ENCODE data around the gene LPCAT3. TPM values are rescaled to one million over a fixed set of nuclear protein-coding genes. Genes with fewer than 3 reads are reported as not detected.

LPCAT3 gene
- total RNA-seq, 1 experiment from 2014 or later = 102 TPM

DNA sequence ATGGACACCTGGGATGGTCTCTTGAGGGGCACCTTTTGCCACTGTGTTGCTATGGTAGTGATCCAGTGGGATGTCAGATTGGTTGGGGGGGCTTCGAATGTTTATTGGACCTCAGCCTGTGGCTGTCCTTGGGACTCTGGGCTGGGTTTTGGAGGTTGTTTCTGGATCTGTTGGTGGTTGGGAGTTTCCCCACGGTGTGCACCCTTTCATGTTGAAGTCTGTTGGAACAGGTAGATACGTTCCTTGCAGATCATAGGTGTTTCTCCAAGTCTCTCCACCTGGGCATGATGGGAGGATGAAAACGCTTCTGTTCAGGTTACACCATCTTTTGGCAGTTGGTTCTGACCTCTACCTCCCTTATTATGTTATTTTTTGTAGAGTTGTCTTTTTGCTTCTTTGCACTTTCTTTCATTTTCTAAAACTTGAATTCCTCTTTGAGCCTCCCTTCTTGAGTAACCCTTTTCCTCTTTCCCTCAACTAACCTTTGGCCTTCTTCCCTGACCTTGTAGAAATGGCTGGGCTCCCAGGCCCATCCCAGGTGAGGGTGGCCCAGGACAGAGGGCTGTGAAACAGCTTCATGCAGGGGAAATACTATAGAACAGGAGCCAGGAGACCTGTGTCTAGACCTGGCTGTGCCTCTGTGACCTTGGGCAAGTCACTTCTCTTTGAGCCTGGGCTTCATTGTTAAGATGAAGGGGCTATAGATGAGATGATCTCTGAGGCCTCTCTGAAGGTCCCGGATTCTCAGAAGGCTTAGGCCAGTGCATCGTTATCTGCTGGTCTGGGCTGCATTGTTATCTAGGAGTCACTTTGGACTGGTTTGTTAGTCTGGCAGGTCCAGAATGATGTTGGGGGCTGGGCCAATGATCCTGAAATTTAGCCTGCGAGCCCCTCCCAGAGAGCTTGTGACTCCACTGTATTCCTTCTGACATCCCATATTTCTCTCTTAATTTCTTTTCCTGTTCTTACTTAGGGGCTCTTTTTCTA lies 88.5 kb downstream of the LPCAT3 start:
- DNase-seq = no peak
- Histone ChIP-seq H3K79me2 (ENCODE audit: low read depth) (peaks cover 70% of the 10 kb centered on the region), H3K4me3 (peak overlapping the region; percentile 82), H3K9me2 (ENCODE audit: insufficient read depth) (no peaks in the 10 kb centered on the region), H4K20me1 (ENCODE audit: insufficient read depth) (peaks cover 28% of the 10 kb centered on the region; the same call in 1 of the 2 replicates), H3K27ac (no peak overlapping the region), H3K36me3 (ENCODE audit: low read depth) (peaks cover 18% of the 10 kb centered on the region), H3K4me1 (replicated peaks; ENCODE audit: insufficient read depth) (peaks cover 45% of the 10 kb centered on the region), H3K9me3 (ENCODE audit: insufficient read depth, low read depth) (no peaks in the 10 kb centered on the region), H3F3A (ENCODE audit: insufficient read depth, low read depth) (peaks cover 61% of the 10 kb centered on the region), H3K27me3 (ENCODE audit: insufficient read depth, low read depth) (no peaks in the 10 kb centered on the region), H3K4me2 (peak overlapping the region; percentile 95), H2AFZ (no peak overlapping the region)
- TF ChIP-seq, protein P1, sequence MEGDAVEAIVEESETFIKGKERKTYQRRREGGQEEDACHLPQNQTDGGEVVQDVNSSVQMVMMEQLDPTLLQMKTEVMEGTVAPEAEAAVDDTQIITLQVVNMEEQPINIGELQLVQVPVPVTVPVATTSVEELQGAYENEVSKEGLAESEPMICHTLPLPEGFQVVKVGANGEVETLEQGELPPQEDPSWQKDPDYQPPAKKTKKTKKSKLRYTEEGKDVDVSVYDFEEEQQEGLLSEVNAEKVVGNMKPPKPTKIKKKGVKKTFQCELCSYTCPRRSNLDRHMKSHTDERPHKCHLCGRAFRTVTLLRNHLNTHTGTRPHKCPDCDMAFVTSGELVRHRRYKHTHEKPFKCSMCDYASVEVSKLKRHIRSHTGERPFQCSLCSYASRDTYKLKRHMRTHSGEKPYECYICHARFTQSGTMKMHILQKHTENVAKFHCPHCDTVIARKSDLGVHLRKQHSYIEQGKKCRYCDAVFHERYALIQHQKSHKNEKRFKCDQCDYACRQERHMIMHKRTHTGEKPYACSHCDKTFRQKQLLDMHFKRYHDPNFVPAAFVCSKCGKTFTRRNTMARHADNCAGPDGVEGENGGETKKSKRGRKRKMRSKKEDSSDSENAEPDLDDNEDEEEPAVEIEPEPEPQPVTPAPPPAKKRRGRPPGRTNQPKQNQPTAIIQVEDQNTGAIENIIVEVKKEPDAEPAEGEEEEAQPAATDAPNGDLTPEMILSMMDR (conservative IDR thresholded peaks at IDR 0.05) = no peak
- TF ChIP-seq EZH2 (IDR thresholded peaks at IDR 0.05; ENCODE audit: low read depth) = no peak
- ChIA-PET CTCF (interaction anchor here (0.5 kb wide), 1 partner anchor 180 kb away, joined by 3 read pairs; the partner anchor contains the start of gene C1RL), POLR2A (ENCODE audit: unreplicated experiment) (no interaction called here)
- intact Hi-C loops (cut with micrococcal nuclease; ENCODE audit: unreplicated experiment) = loop anchor here (5.0 kb wide), 1 partner anchor 258 kb away; the partner anchor contains the start of gene PEX5
- TSS peak; percentile 9 for BruUV-seq (replicated peaks)

DNA sequence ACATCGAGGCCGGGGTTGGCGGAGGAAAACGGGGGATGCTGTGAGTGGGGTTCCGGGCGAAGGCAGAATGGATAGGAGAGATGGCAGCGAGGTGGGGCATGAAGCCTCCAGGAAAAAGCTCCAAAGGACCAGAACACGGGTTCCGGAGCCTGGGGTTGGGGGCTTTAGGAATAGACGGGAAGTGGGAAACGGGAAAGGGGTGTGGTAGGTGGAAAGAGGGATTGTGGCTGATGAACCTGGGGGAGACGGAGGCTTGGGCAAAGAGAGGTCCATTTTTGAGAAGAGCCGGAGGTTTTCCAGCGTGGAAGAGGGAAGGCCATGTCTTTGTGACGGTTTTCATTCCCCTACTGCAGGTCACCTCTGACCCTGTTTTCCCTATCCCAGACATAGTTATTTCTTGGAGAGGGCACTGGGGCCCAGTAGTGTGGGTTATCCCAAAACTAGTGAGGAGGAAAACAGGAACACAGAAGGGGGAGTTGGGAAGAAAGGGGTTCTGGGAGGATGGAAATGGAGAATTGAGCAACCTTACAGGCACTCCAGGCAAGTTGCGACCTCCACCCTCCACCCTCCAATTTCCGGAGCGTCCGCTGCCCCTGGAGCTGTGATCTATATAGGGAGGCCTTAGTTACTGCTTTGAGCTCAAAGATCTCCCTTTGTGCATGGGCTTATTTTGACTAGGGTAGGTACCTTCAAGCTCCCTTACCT lies 89.4 kb downstream of the LPCAT3 start:
- H3K27ac ChIP-seq = no peak overlapping the region
- peaks cover 67% of the 10 kb centered on the region for H3K79me2 ChIP-seq (ENCODE audit: low read depth)
- ChIA-PET POLR2A (ENCODE audit: unreplicated experiment) (interaction anchor here (0.7 kb wide), 1 partner anchor 164 kb away, joined by 3 read pairs; no protein-coding TSS in a partner anchor), CTCF (interaction anchor here (0.5 kb wide), 2 partner anchors 20 to 180 kb away, joined by 3 to 7 read pairs; partner anchors contain the start of gene C1RL)
- intact Hi-C loops (cut with micrococcal nuclease; ENCODE audit: unreplicated experiment) = loop anchor here (5.0 kb wide), 1 partner anchor 258 kb away; the partner anchor contains the start of gene PEX5
- peak overlapping the region; percentile 84 for H2AFZ ChIP-seq
- H3K9me3 ChIP-seq (ENCODE audit: insufficient read depth, low read depth) = no peaks in the 10 kb centered on the region
- DNase-seq = no peak
- H3K4me1 ChIP-seq (replicated peaks; ENCODE audit: insufficient read depth) = peaks cover 53% of the 10 kb centered on the region
- H3K9me2 ChIP-seq (ENCODE audit: insufficient read depth) = no peaks in the 10 kb centered on the region
- no peaks in the 10 kb centered on the region for H3K27me3 ChIP-seq (ENCODE audit: insufficient read depth, low read depth)
- no TSS peak for BruUV-seq (replicated peaks)
- H3K4me2 ChIP-seq = peak overlapping the region; percentile 95
- no peak for TF ChIP-seq EZH2 (IDR thresholded peaks at IDR 0.05; ENCODE audit: low read depth)
- TF ChIP-seq, protein P1 (conservative IDR thresholded peaks at IDR 0.05) = no peak
- peaks cover 11% of the 10 kb centered on the region for H3K36me3 ChIP-seq (ENCODE audit: low read depth)
- H3F3A ChIP-seq (ENCODE audit: insufficient read depth, low read depth) = peaks cover 55% of the 10 kb centered on the region
- H4K20me1 ChIP-seq (ENCODE audit: insufficient read depth) = peaks cover 28% of the 10 kb centered on the region; the same call in 1 of the 2 replicates
- H3K4me3 ChIP-seq = peak overlapping the region; percentile 82
